22Rv1 (cell line): ENCODE results near the gene MAGI2.

ENCODE experiments used
- H3K27ac ChIP-seq: fragments of 450-650 bp; 2 replicates; pipeline ENCODE4 v1.5.1; 2017
- ZFX ChIP-seq: fragments of 450-650 bp; IDR thresholded peaks from 2 replicates; pipeline ENCODE4 v1.6.1; 2017; ENCODE audit warnings: antibody characterized with exemption, borderline replicate concordance
- TF ChIP-seq, protein P1 (sequence below): fragments of 450-650 bp; IDR thresholded peaks from 2 replicates; pipeline ENCODE4 v1.5.1; 2017; ENCODE audit warnings: mild to moderate bottlenecking

MAGI2 gene

DNA sequence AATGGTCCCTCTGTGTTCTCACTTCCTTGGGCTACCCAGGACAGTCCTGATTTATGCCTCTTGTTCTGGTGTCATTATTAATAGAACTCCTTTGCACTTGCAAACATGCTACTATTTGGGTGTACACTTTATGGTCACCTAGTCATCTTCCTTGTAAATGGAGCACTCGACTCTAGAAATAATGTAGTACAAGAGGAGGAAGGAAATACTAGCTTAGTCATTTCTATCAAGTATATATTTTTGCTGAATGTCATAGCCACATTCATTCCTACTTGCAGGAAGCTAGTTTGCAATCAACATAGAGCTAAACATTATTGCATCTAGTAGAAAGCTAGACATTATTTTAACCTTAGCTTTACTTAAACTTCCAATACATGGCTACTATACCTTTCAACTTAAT, 335.3 kb downstream of the MAGI2 start:
- no peak overlapping the region for H3K27ac ChIP-seq
- TF ChIP-seq ZFX = no peak
- TF ChIP-seq, protein P1, sequence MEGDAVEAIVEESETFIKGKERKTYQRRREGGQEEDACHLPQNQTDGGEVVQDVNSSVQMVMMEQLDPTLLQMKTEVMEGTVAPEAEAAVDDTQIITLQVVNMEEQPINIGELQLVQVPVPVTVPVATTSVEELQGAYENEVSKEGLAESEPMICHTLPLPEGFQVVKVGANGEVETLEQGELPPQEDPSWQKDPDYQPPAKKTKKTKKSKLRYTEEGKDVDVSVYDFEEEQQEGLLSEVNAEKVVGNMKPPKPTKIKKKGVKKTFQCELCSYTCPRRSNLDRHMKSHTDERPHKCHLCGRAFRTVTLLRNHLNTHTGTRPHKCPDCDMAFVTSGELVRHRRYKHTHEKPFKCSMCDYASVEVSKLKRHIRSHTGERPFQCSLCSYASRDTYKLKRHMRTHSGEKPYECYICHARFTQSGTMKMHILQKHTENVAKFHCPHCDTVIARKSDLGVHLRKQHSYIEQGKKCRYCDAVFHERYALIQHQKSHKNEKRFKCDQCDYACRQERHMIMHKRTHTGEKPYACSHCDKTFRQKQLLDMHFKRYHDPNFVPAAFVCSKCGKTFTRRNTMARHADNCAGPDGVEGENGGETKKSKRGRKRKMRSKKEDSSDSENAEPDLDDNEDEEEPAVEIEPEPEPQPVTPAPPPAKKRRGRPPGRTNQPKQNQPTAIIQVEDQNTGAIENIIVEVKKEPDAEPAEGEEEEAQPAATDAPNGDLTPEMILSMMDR = no peak

DNA sequence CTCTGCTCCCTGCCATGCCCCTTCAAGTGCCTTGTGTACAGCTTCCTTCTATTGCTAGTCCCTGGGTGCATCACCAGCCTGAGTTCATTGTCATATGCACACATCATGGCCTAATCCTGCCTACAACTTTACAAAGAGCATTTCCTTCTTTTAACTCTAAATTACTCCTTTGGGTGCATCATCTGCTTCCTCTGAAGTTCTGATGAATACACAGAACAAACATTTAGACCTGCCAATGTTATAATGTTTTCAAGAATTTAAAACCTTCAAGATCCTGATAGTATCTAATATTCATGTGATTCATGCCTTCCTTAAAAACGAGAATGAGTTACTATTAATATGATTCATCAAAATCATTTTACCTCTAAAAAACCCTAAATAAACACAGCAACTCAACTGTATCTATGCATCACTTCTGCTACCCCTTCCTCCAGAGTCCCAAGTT, 357.1 kb downstream of the MAGI2 start:
- TF ChIP-seq, protein P1 = no peak
- no peak for TF ChIP-seq ZFX
- no peak overlapping the region for H3K27ac ChIP-seq

- H3K27ac ChIP-seq = no peak overlapping the region
- TF ChIP-seq, protein P1 = no peak
- TF ChIP-seq ZFX = no peak
Measured at GRCh38 chr7:79093421-79093820, 360.0 kb downstream of the MAGI2 start.

GRCh38 chr7:79091661-79092060, 361.8 kb downstream of the MAGI2 start:
- no peak overlapping the region for H3K27ac ChIP-seq
- TF ChIP-seq, protein P1 = no peak
- no peak for TF ChIP-seq ZFX

DNA sequence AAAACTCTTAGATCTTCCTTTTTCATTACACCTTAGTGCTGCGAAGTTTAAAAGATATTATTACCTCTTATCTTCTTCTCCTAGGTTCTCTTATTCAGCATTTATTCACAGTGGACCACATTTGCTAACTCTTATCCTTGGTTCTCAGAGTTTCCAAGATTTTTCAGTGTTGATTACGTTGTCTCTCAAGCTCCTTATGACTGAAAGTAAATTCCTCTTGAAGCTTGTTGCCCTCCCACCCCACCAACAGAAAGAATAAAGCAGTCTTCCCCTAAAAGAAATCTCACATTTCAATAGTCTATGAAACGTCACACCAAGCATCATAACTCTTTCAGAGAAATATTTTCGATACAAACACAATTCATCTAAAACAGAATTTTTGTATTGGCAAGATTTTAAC, 362.5 kb downstream of the MAGI2 start:
- no peak for TF ChIP-seq ZFX
- TF ChIP-seq, protein P1 = no peak
- no peak overlapping the region for H3K27ac ChIP-seq

DNA sequence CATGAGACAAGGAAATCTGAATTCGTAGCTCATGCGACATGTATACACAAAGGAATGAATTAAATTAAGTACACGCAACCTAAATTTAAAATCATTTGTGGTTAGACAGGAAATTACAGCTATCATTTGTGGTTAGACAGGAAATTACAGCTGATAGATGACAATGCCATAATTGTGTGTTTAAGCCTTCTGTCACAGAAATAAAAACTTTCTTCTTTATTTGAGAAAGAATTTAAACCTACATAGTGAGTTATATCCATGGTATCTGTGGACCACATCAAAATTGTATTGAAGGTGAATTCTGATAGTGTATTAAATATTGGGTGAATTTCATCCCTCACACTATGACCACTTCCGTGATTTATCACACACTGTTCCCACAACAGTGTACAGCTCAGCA, 362.9 kb downstream of the MAGI2 start:
- TF ChIP-seq ZFX = no peak
- TF ChIP-seq, protein P1 = no peak
- H3K27ac ChIP-seq = no peak overlapping the region

DNA sequence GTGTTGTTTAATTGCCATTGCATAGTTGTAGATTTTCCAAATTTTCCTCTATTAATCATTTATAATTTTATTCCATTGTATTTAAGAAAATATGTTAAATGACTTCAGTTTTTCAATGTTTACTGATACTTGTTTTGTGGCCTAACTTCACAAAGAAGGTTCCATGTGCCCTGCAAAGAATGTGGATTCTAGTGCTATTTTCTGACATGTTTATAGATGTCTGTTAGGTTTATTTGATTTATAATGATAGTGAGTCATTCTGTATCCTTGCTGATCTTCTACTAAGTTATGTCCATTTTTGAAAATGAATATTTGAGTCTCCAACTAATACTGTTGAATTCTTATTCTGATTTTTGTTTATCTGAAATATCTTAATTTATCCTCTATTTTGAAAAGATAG, 369.0 kb downstream of the MAGI2 start:
- TF ChIP-seq, protein P1 = no peak
- TF ChIP-seq ZFX = no peak
- H3K27ac ChIP-seq = no peak overlapping the region
